Heart right ventricle (tissue), 16 donors: ENCODE measurements around the gene TMEM14B. TPM values are rescaled to one million over a fixed set of nuclear protein-coding genes. Genes with fewer than 3 reads are reported as not detected.
A peak's percentile ranks its signal among the peaks of the same experiment; 100 is the strongest.

Experiments used
- ATAC-seq, 8 donors: fragments of 200-7000 bp; cut with Tn5 transposase; one replicate each; pipeline ENCODE4 v1.9.1; 2020; ENCODE audit warnings: mild to moderate bottlenecking in 8 of 8, moderate library complexity in 8 of 8, moderate number of reproducible peaks in 1 of 8
- DNase-seq, 2 donors: peaks; one replicate each; pipeline ENCODE4 v3.0.0-alpha.2; 2020
- H3K27ac ChIP-seq, 10 donors: fragments of 200-600 bp; sonication (generic) in 2 of 10; one replicate each; pipeline versions ENCODE4 v1.5.0 to v1.8.0; 2020 to 2022; ENCODE audit warnings: mild to moderate bottlenecking in 3 of 10
- H3K27me3 ChIP-seq, 7 donors: fragments of 200-600 bp; one replicate each; pipeline ENCODE4 v1.8.0; 2021 to 2022; ENCODE audit warnings: mild to moderate bottlenecking in 2 of 7
- H3K36me3 ChIP-seq, 9 donors: fragments of 200-600 bp; sonication (generic) in 1 of 9; one replicate each; pipeline versions ENCODE4 v1.5.0 to v1.8.0; 2020 to 2022; ENCODE audit warnings: mild to moderate bottlenecking in 2 of 9
- H3K4me1 ChIP-seq, 9 donors: fragments of 200-600 bp; sonication (generic) in 1 of 9; one replicate each; pipeline versions ENCODE4 v1.5.0 to v1.8.0; 2020 to 2022; ENCODE audit warnings: mild to moderate bottlenecking in 4 of 9
- H3K4me3 ChIP-seq, 10 donors: fragments of 200-600 bp; sonication (generic) in 2 of 10; one replicate each; pipeline versions ENCODE4 v1.5.0 to v1.8.0; 2020 to 2022; ENCODE audit warnings: mild to moderate bottlenecking in 7 of 10, moderate library complexity in 2 of 10
- H3K9me3 ChIP-seq, 11 donors: fragments of 200-600 bp in 10 of 11; sonication (generic) in 2 of 11; one replicate each; pipeline versions ENCODE4 v1.5.0 to v1.8.0; 2013 to 2022; ENCODE audit warnings: mild to moderate bottlenecking in 2 of 11, control low read depth in 1 of 11, moderate library complexity in 1 of 11
- CTCF ChIP-seq, 9 donors: fragments of 200-600 bp; sonication (generic) in 2 of 9; IDR thresholded peaks; one replicate each; pipeline versions ENCODE4 v1.5.0 to v1.8.0; 2021 to 2022; ENCODE audit warnings: antibody characterized with exemption in 9 of 9, mild to moderate bottlenecking in 5 of 9, moderate library complexity in 1 of 9
- WGBS, 2 donors: extraction: QIAGEN DNeasy Blood & Tissue Kit; methylation state at CpG; one replicate each; pipeline ENCODE4 v1.1.7; 2013; ENCODE audit warnings: inconsistent platforms in 1 of 2; 5-methylcytosine and 5-hydroxymethylcytosine counted together
- intact Hi-C, 10 donors: fragments of 100-400 bp; cut with DNase I; formaldehyde crosslinking; loops; one replicate each; pipeline versions ENCODE4 v1.11.1 to v1.14.2; 2022
- polyA plus RNA-seq, 2 donors: library from polyadenylated mRNA; stranded (reverse); fragments of 200-250 nt; gene quantifications; one replicate each; pipeline ENCODE4 v1.2.3, GENCODE V29; 2013
- total RNA-seq, 10 donors: library from RNA; stranded (reverse); fragmentation: NEBNext Ultra II Directional in 3 of 10; extraction: Animal tissue kit (Norgen Biotek cat#: 25700) in 3 of 10; gene quantifications; one replicate each; pipeline versions ENCODE4 v1.2.1 to v1.2.4, GENCODE V29; 2021 to 2023
- donor health status: Arrhythmogenic right ventricular cardiomyopathy.
- donor health status: ischemic (EF 13 %, LVEDD 7.1; RV severe dilation, severe dysfunction).
- donor health status: healthy with polysubstance abuse.
- donor health status: DM: no; HTN: yes; CAD: no.
- donor health status: DM: no; HTN: no; CAD: no.
- donor health status: ischemic (EF 25% LVEDD 6.9; RV normal size, moderate dysfunction).
- donor health status: ischemic (EF 25% LVEDD 5.7; RV mildly dilated, moderate dysfunction).
- donor health status: healthy.
- donor health status: DM: yes; HTN: yes; CAD: no.
- donor health status: Ischemic cardiomyopathy.
- donor health status: ischemic (EF 35%, LVEDD 5.7; RV mildly dilated, moderate dysfunction).
- donor health status: nonischemic (EF 11% LVEDD 7.7; RV severe dilation, severe dysfunction).
- donor health status: DM: yes; HTN: yes; CAD: no.
- donor health status: PGD.
- donor health status: ischemic (EF 29% LVEDD 5.4; RV normal size, mild dysfunction).
- donor health status: nonischemic (EF 23%, LVEDD 6.1; RV moderate dilation, normal function).

Gene TMEM14B
- total and polyA plus RNA-seq, 12 donors = 64.5 to 116 (median 106) TPM

GRCh38 chr6:10756085-10756484 lies 8.5 kb downstream of the TMEM14B start:
- Histone ChIP-seq H3K4me3 (no peak overlapping the region), H3K9me3 (no peaks in the 10 kb centered on the region), H3K4me1 (peaks cover 0 to 18% (median 9%) of the 10 kb centered on the region in 9 donors), H3K27me3 (no peaks in the 10 kb centered on the region), H3K27ac (no peak overlapping the region), H3K36me3 (peaks cover 0 to 88% (median 18%) of the 10 kb centered on the region in 9 donors)
- intact Hi-C loops = loop anchor here in 1 of 10 donors (10.0 kb wide), 1 partner anchor 61 kb away; the partner anchor contains the start of genes C6orf52 and PAK1IP1
- DNase-seq = no peak
- TF ChIP-seq CTCF (IDR thresholded peaks at IDR 0.05) = no peak
- 80 to 93% methylated on average over 1 of the region's 1 CpG for WGBS, 2 donors
- ATAC-seq = no peak

- H3K4me3 ChIP-seq = no peak overlapping the region
- intact Hi-C loops = loop anchor here in 1 of 10 donors (10.0 kb wide), 1 partner anchor 65 kb away; the partner anchor contains the start of genes C6orf52 and PAK1IP1
- peaks cover 0 to 18% (median 9%) of the 10 kb centered on the region in 9 donors for H3K4me1 ChIP-seq
- no peaks in the 10 kb centered on the region for H3K27me3 ChIP-seq
- WGBS, 2 donors = 54 to 59% methylated on average over 3 of the region's 3 CpGs
- DNase-seq (no peak), ATAC-seq (peak in 7 of 8 donors; percentile 38 to 69 (median 46))
- peak; percentile 17 to 58 (median 43) for TF ChIP-seq CTCF (IDR thresholded peaks at IDR 0.05)
- peak overlapping the region in 2 of 10 donors; percentile 20 to 24 for H3K27ac ChIP-seq
- no peaks in the 10 kb centered on the region for H3K9me3 ChIP-seq
- peaks cover 0 to 55% (median 12%) of the 10 kb centered on the region in 9 donors for H3K36me3 ChIP-seq
These were observed 11.8 kb downstream of the TMEM14B start for GRCh38 chr6:10759312-10759839.

GRCh38 chr6:10759884-10760329 lies 12.3 kb downstream of the TMEM14B start:
- ATAC-seq (peak in 7 of 8 donors; percentile 33 to 89 (median 60)), DNase-seq (no peak)
- Histone ChIP-seq H3K27ac (peak overlapping the region in 2 of 10 donors; percentile 20 to 24), H3K36me3 (peaks cover 0 to 49% (median 9%) of the 10 kb centered on the region in 9 donors), H3K9me3 (no peaks in the 10 kb centered on the region), H3K4me1 (peaks cover 0 to 18% (median 9%) of the 10 kb centered on the region in 9 donors), H3K27me3 (no peaks in the 10 kb centered on the region), H3K4me3 (no peak overlapping the region)
- no peak for TF ChIP-seq CTCF (IDR thresholded peaks at IDR 0.05)
- intact Hi-C loops = loop anchor here in 1 of 10 donors (10.0 kb wide), 1 partner anchor 65 kb away; the partner anchor contains the start of genes C6orf52 and PAK1IP1
- 37 to 51% methylated on average over 6 of the region's 6 CpGs for WGBS, 2 donors

- 84 to 85% methylated on average over 2 of the region's 2 CpGs for WGBS, 2 donors
These were observed 15.4 kb downstream of the TMEM14B start for GRCh38 chr6:10763006-10763405.

More at GRCh38 chr6:10763006-10763405, 15.4 kb downstream of the TMEM14B start:
- intact Hi-C loops = no loop called here
- H3K9me3 ChIP-seq = no peaks in the 10 kb centered on the region
- no peak for TF ChIP-seq CTCF (IDR thresholded peaks at IDR 0.05)
- ATAC-seq (no peak), DNase-seq (no peak)
- H3K4me3 ChIP-seq = no peak overlapping the region
- H3K27me3 ChIP-seq = no peaks in the 10 kb centered on the region
- peaks cover 0 to 18% (median 9%) of the 10 kb centered on the region in 9 donors for H3K4me1 ChIP-seq
- peaks cover 0 to 18% (median 0%) of the 10 kb centered on the region in 9 donors for H3K36me3 ChIP-seq
- no peak overlapping the region for H3K27ac ChIP-seq
